ENCODE results near the gene PREX1.

DNA sequence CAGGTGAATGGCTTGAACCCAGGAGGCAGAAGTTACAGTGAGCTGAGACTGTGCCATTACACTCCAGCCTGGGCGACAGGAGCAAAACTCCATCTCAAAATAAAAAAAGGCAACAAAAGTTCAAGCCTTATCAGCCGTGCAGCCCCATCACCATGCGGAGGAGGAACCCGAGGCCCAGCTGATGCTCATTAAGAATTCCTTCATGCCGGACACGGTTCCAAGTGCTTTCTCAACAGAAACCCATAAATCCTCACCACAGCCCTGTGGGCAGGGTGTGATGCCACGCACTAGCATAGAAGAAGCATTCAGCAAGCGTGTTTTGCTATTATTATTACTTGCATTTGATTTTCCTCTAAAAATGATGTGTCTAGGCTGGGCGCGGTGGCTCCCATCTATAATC is 56.3 kb downstream of the PREX1 start:
- TF ChIP-seq, protein P1, sequence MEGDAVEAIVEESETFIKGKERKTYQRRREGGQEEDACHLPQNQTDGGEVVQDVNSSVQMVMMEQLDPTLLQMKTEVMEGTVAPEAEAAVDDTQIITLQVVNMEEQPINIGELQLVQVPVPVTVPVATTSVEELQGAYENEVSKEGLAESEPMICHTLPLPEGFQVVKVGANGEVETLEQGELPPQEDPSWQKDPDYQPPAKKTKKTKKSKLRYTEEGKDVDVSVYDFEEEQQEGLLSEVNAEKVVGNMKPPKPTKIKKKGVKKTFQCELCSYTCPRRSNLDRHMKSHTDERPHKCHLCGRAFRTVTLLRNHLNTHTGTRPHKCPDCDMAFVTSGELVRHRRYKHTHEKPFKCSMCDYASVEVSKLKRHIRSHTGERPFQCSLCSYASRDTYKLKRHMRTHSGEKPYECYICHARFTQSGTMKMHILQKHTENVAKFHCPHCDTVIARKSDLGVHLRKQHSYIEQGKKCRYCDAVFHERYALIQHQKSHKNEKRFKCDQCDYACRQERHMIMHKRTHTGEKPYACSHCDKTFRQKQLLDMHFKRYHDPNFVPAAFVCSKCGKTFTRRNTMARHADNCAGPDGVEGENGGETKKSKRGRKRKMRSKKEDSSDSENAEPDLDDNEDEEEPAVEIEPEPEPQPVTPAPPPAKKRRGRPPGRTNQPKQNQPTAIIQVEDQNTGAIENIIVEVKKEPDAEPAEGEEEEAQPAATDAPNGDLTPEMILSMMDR (conservative IDR thresholded peaks at IDR 0.05; ENCODE audit: low read length) = no peak
- no peak for TF ChIP-seq EZH2phosphoT487 (IDR thresholded peaks at IDR 0.05; ENCODE audit: borderline replicate concordance, low read depth, low read length)

Measured in OCI-LY7 (cell line).